ENCODE measurements around the gene ADAMTS12. TPM values are rescaled to one million over a fixed set of nuclear protein-coding genes. Genes with fewer than 3 reads are reported as not detected.

Gene ADAMTS12
- total RNA-seq, 1 experiment from 2014 or later = 0.05 TPM

- ATAC-seq (no peak), DNase-seq (ENCODE audit: low read depth, low spot score) (no peak)
- RAD21 ChIA-PET (ENCODE audit: low non-redundant PET in 1 of 2, low total read pairs in 2 of 2, uncharacterized antibody in 2 of 2, unreplicated experiment in 2 of 2) = no interaction called here
- POLR2A ChIA-PET = no interaction called here
- no peaks in the 10 kb centered on the region for H3K4me1 ChIP-seq (ENCODE audit: control insufficient read depth in 1 of 2, insufficient read depth in 2 of 2, low read length in 2 of 2)
- no peak overlapping the region for H3K4me3 ChIP-seq (replicated peaks in 1 of 2; ENCODE audit: low read depth in 1 of 2, low read length in 2 of 2)
- no TSS peak for BruUV-seq (replicated peaks)
- no peak overlapping the region for H3K27ac ChIP-seq (ENCODE audit: low read depth, low read length)
- H4K20me1 ChIP-seq (ENCODE audit: insufficient read depth) = no peaks in the 10 kb centered on the region
- H3K36me3 ChIP-seq (ENCODE audit: control insufficient read depth in 1 of 2, insufficient read depth in 2 of 2, low read length in 2 of 2) = no peaks in the 10 kb centered on the region
- no peaks in the 10 kb centered on the region for H3K79me2 ChIP-seq (ENCODE audit: insufficient read depth, low read length)
- CTCF ChIA-PET = no interaction called here
- H2AFZ ChIP-seq (ENCODE audit: low read depth, low read length, poor library complexity, severe bottlenecking) = no peak overlapping the region
- TF ChIP-seq FOSL1 (IDR thresholded peaks at IDR 0.05; ENCODE audit: low read depth) = no peak
- no peak overlapping the region for H3K4me2 ChIP-seq (ENCODE audit: low read length)
- peaks cover 60% of the 10 kb centered on the region for H3K27me3 ChIP-seq (ENCODE audit: insufficient read depth, low read length)
- no peaks in the 10 kb centered on the region for H3K9me2 ChIP-seq (ENCODE audit: insufficient read depth)
- intact Hi-C loops (cut with micrococcal nuclease) = no loop called here
- no peaks in the 10 kb centered on the region for H3K9me3 ChIP-seq (ENCODE audit: control insufficient read depth in 1 of 2, insufficient read depth in 1 of 2, low read depth in 1 of 2, low read length in 2 of 2)
- H3K9ac ChIP-seq (ENCODE audit: low read length) = no peak overlapping the region
These were observed 263.0 kb downstream of the ADAMTS12 start for GRCh38 chr5:33628796-33629195.

DNA sequence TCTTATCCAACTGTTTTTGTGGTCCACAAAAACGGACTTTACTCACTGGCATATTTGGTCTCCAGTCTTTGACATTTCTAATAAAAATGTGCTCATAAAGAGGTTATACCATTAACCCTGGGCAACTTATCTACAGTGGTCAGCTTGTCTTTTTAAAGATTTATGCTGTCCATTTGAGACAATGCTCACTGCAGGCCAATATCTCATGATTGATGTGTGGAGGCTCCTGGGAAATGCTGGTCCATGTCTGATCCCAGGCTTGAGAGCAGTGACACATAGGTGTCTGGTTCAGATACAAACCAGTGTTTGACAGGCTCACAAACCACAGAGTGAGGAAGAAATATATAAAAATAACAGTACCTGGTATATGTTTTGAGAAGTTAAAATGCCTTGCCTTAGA, 270.3 kb downstream of the ADAMTS12 start:
- Histone ChIP-seq H3K36me3 (ENCODE audit: control insufficient read depth in 1 of 2, insufficient read depth in 2 of 2, low read length in 2 of 2) (no peaks in the 10 kb centered on the region), H3K9me3 (ENCODE audit: control insufficient read depth in 1 of 2, insufficient read depth in 1 of 2, low read depth in 1 of 2, low read length in 2 of 2) (no peaks in the 10 kb centered on the region), H3K4me3 (replicated peaks in 1 of 2; ENCODE audit: low read depth in 1 of 2, low read length in 2 of 2) (no peak overlapping the region), H3K9ac (ENCODE audit: low read length) (no peak overlapping the region), H2AFZ (ENCODE audit: low read depth, low read length, poor library complexity, severe bottlenecking) (no peak overlapping the region), H3K4me1 (ENCODE audit: control insufficient read depth in 1 of 2, insufficient read depth in 2 of 2, low read length in 2 of 2) (no peaks in the 10 kb centered on the region), H3K79me2 (ENCODE audit: insufficient read depth, low read length) (no peaks in the 10 kb centered on the region), H3K27me3 (ENCODE audit: insufficient read depth, low read length) (peaks cover 42% of the 10 kb centered on the region), H3K9me2 (ENCODE audit: insufficient read depth) (no peaks in the 10 kb centered on the region), H4K20me1 (ENCODE audit: insufficient read depth) (no peaks in the 10 kb centered on the region), H3K27ac (ENCODE audit: low read depth, low read length) (no peak overlapping the region), H3K4me2 (ENCODE audit: low read length) (no peak overlapping the region)
- no peak for DNase-seq (ENCODE audit: low read depth, low spot score)
- ChIA-PET CTCF (interaction anchor here (0.9 kb wide), 1 partner anchor 33 kb away, joined by 3 read pairs; no protein-coding TSS in a partner anchor), POLR2A (no interaction called here), RAD21 (ENCODE audit: low non-redundant PET in 1 of 2, low total read pairs in 2 of 2, uncharacterized antibody in 2 of 2, unreplicated experiment in 2 of 2) (no interaction called here)
- BruUV-seq (replicated peaks) = no TSS peak
- no peak for ATAC-seq
- intact Hi-C loops (cut with micrococcal nuclease) = no loop called here
- TF ChIP-seq CEBPB (IDR thresholded peaks at IDR 0.05; ENCODE audit: low read depth) (no peak), SP1 (IDR thresholded peaks at IDR 0.05; ENCODE audit: low read depth) (no peak), SRF (IDR thresholded peaks at IDR 0.05; ENCODE audit: low read depth) (no peak), JUND (IDR thresholded peaks at IDR 0.05) (no peak), FOSL1 (IDR thresholded peaks at IDR 0.05; ENCODE audit: low read depth) (no peak), ZBTB33 (IDR thresholded peaks at IDR 0.05; ENCODE audit: extremely low read depth, insufficient replicate concordance, low read length) (no peak)

Data from HCT116 (cell line).